Esophagus squamous epithelium (tissue), 4 donors: ENCODE results near the gene PRMT7.

Source experiments
- CTCF ChIP-seq, 6 experiments: fragments of 450-650 bp in 4 of 6; fragments of 200-600 bp in 2 of 6; sonication (generic) in 2 of 6; IDR thresholded peaks; one replicate each; pipeline ENCODE4 v1.5.1; 2016 to 2019; ENCODE audit warnings: antibody characterized with exemption in 6 of 6, mild to moderate bottlenecking in 4 of 6, moderate library complexity in 4 of 6
- POLR2A ChIP-seq, 4 donors: fragments of 450-650 bp; IDR thresholded peaks; one replicate each; pipeline ENCODE4 v1.6.1; 2017; ENCODE audit warnings: antibody characterized with exemption in 4 of 4, mild to moderate bottlenecking in 4 of 4, moderate library complexity in 3 of 4

- TF ChIP-seq CTCF (IDR thresholded peaks at IDR 0.05) (no peak), POLR2A (IDR thresholded peaks at IDR 0.05) (no peak)
Measured at GRCh38 chr16:68288252-68288650, 22.6 kb upstream of the PRMT7 start.
